Measurements from ENCODE around the gene CCDC172.

Gene CCDC172

GRCh38 chr10:116417821-116418220 lies 93.6 kb downstream of the CCDC172 start:
- DNase-seq (ENCODE audit: extremely low spot score): no peak
- CTCF ChIA-PET: interaction anchor here (0.6 kb wide), 1 partner anchor 26 kb away, joined by 3 read pairs; no protein-coding TSS in a partner anchor
- TF ChIP-seq CTCF (IDR thresholded peaks at IDR 0.05; ENCODE audit: control extremely low read depth, extremely low read depth, low read depth, missing control alignments): no peak
- POLR2A ChIA-PET: no interaction called here

GRCh38 chr10:116418389-116418788 lies 94.1 kb downstream of the CCDC172 start:
- DNase-seq (ENCODE audit: extremely low spot score): no peak
- ChIA-PET CTCF (no interaction called here), POLR2A (no interaction called here)
- no peak for TF ChIP-seq CTCF (IDR thresholded peaks at IDR 0.05; ENCODE audit: control extremely low read depth, extremely low read depth, low read depth, missing control alignments)

- CTCF ChIA-PET: no interaction called here
- POLR2A ChIA-PET: no interaction called here
- no peak for DNase-seq (ENCODE audit: extremely low spot score)
- no peak for TF ChIP-seq CTCF (IDR thresholded peaks at IDR 0.05; ENCODE audit: control extremely low read depth, extremely low read depth, low read depth, missing control alignments)
Observed at GRCh38 chr10:116421815-116422214, 97.6 kb downstream of the CCDC172 start.

- DNase-seq (ENCODE audit: extremely low spot score): no peak
- ChIA-PET CTCF (interaction anchor here (1.3 to 2.2 kb wide), 2 partner anchors 11 to 15 kb away, joined by 4 to 8 read pairs; no protein-coding TSS in a partner anchor), POLR2A (no interaction called here)
- no peak for TF ChIP-seq CTCF (IDR thresholded peaks at IDR 0.05; ENCODE audit: control extremely low read depth, extremely low read depth, low read depth, missing control alignments)
Observed at GRCh38 chr10:116427671-116428070, 103.4 kb downstream of the CCDC172 start, which contains the start of gene PNLIPRP3. Gene PNLIPRP3 (plus strand): TSS chr10:116427847. CDS start chr10:116428013, 166 bp downstream.

- ChIA-PET POLR2A (no interaction called here), CTCF (no interaction called here)
- TF ChIP-seq CTCF (IDR thresholded peaks at IDR 0.05; ENCODE audit: control extremely low read depth, extremely low read depth, low read depth, missing control alignments): no peak
- no peak for DNase-seq (ENCODE audit: extremely low spot score)
Observed at GRCh38 chr10:116429288-116429977, 105.2 kb downstream of the CCDC172 start.
